Measurements from ENCODE around the gene ETNK2.
"Not testable (repeated sequence)": the region's sequence is repeated elsewhere in the genome, so short reads cannot be mapped to it uniquely, and the experiment has no call there.

The ETNK2 gene

GRCh38 chr1:204126386-204126785 is 25.5 kb downstream of the ETNK2 start:
- no peak for DNase-seq (ENCODE audit: low read depth in 2 of 2)

DNA sequence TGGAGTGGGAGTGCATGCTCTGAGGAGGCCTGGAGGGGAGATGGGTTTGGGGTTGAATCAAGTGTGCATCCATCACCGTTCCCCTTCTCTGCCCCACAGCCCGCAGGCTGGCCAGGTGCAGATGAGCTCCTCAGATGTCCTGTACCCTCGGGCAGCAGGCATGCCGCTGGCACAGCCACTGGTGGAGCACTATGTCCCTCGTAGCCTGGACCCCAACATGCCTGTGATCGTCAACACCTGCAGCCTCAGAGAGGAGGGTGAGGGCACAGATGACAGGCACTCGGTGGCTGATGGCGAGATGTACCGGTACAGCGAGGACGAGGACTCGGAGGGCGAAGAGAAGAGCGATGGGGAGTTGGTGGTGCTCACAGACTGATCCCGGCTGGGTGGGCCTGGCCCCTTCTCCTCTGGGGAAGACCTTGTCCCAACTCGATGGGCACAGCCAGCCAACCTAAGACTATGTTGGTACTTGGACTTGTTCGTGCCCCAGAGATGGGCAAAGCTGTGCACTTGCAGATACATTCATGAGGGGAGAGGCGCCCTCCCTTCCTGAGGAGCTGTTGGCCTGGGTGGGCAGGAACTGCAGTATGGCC is 26.0 kb downstream of the ETNK2 start:
- DNase-seq (ENCODE audit: low read depth in 2 of 2), result no peak

- DNase-seq (ENCODE audit: low read depth in 2 of 2), result no peak
These were observed 27.2 kb downstream of the ETNK2 start for GRCh38 chr1:204124639-204125038.

DNA sequence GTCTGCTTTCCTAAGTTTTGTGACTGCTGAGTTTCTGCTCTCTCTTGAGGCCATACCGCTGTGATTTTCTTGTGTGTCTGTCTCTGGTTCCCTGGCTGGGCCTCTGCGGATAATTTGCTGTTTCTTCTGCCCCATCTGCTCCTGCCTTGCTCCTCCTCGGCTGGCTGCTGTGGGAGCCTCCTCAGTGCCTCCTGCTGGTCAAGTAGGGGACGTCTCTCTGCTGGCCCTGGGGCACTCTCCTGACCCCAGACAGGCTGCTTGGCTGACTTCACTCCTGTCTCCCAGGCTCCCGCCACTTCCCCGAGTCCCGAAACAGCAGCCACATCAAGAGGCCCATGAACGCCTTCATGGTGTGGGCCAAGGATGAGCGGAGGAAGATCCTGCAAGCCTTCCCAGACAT is 28.5 kb downstream of the ETNK2 start:
- no peak for DNase-seq (ENCODE audit: low read depth in 2 of 2)

DNA sequence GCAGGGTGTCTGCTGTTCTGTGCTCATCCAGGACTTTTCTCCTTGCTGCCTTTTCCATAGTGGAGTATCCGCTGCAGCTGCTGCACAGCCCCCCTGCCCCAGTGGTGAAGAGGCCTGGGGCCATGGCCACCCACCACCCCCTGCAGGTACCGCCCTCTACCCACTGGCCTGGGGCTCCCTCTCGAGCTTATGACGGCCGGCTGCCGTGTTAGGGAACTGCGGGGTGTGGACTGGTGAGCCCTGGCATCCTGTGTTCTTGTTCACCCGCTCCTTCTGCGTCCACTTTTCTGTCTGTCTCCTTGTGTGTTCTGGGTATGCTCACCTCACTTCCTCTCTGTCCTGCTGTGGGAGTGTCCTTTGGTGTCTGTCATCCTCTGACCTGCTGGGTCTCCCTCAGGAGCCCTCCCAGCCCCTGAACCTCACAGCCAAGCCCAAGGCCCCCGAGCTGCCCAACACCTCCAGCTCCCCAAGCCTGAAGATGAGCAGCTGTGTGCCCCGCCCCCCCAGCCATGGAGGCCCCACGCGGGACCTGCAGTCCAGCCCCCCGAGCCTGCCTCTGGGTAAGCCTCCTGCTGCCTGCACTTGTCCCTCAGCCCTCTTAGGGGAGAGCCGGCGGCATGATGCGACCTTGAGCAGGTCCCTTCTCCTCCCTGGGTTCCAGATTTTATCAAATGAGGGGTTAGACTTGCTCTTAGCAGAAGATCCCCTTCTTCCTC is 29.8 kb downstream of the ETNK2 start:
- DNase-seq (ENCODE audit: low read depth in 2 of 2), result no peak

GRCh38 chr1:204116539-204116938 is 35.3 kb downstream of the ETNK2 start:
- no peak for DNase-seq (ENCODE audit: low read depth in 2 of 2)

GRCh38 chr1:204115116-204115515 is 36.7 kb downstream of the ETNK2 start:
- no peak for DNase-seq (ENCODE audit: low read depth in 2 of 2)

- no peak for DNase-seq (ENCODE audit: low read depth in 2 of 2)
These were observed 37.2 kb downstream of the ETNK2 start for GRCh38 chr1:204114606-204115005.

GRCh38 chr1:204113896-204114295 is 37.9 kb downstream of the ETNK2 start:
- DNase-seq (ENCODE audit: low read depth in 2 of 2), result no peak

- no peak for DNase-seq (ENCODE audit: low read depth in 2 of 2)
These were observed 38.7 kb downstream of the ETNK2 start for GRCh38 chr1:204112876-204113730.

DNA sequence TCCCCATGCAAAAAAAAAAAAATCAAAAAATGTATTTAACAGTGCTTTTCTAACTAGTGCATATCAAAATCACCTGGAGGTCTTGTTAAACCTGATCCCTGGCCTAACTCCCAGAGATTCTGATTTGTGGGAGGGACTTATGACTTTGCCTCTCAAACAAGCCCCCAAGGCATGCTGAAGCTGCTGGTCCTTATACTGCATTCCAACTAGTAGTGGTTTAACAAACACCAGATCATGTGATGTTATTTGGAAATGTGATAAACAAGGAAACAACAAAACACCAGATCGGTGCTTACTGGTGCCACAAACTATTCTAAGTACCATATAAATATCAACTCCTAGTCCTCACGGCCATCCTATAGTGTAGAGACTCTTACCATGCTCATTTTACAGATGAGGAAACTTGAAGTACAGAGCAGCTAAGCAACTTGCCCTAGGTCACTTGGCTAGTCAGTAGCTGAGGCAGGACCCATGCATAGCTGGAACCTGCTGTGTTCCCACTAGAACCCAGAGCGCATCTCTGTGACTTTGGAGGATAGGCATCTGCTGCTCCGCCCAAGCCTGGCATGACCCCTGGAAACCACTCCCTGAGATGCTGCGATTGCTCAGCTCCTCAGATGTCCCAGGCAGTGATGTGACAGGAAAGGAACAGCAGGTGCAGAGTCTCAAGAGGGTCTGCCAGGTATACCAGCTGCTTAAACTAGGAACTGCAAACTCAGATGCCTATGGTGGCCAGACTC is 40.8 kb downstream of the ETNK2 start:
- DNase-seq (ENCODE audit: low read depth in 2 of 2), result no peak

DNA sequence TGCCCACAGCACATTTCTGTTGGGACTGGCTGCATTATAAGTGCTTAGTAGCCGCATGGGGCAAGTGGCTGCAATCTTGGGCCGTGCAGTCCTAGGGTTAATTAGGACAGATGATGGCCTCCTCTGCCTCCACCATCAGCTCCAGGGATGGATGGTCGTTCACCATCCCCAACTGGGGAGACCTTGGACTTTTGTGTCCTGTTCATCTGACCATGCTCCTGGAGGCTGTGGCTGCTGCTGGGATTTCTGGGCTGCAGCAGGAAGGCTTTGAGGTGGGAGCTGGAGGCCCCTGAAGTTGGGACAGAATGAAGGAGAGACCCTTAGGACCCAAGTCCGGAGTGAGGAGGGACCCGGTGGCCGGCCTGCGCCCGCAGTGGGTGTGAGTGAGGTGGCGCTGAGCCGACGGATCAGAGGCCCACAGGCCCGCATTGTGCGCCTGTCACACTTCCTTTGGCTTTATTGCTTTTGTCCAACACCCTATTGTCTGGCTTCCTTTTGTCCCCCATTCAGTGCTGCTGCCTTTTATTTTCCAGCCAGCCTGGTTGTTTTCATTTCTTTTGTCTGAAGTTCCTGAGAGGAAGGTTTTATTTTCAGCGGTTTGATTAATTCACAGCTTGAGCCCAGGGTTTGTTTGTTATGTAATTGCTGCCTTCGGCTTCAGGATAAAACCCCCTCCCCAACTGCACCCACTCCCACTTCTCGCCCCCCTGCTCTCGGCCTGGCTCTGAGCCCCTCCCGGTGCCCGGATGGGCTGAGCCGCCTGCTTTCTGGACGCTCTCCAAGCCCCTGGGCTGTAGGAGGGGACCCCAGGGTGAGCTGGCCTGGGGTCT is 43.3 kb downstream of the ETNK2 start:
- no peak for DNase-seq (ENCODE audit: low read depth in 2 of 2)

- DNase-seq (ENCODE audit: low read depth in 2 of 2), result no peak
These were observed 44.0 kb downstream of the ETNK2 start for GRCh38 chr1:204107892-204108291.

DNA sequence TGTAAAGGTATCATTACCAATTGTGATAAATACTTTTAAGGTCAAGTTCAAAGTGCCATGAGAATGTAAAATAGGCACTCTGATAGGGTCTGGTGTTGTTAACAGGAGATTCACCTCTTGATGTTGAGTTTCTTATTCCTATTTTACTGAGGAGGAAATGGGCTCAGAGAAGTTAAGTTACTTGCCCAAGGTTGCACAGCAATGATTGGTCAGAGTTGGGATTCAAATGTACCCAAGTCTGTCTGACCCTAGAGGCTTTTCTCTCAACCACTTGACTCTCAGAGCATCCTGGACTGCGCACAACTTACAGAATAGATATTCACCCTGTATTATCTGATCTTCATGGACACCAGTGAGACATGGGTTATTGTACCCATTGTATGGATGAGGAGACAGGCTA is 45.0 kb downstream of the ETNK2 start:
- DNase-seq (ENCODE audit: low read depth in 2 of 2), result no peak

DNA sequence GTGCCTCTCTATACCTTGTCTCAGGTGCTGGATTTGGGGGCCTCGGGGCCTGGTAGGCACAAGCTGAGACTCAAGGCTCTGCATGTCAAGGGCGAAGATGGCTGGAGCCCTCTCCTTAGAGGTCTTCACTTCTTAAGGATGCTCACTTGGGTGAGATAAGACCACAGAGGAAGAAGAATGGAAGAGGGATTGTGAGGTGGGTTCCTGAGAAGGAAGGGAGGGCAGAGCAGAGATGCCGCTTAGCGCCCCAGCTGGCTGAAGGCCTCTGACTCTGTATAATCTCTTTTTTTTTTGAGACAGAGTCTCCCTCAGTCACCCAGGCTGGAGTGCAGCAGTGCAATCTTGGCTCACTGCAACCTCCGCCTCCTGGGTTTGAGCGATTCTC is 46.7 kb downstream of the ETNK2 start:
- DNase-seq (ENCODE audit: low read depth in 2 of 2), result no peak

GRCh38 chr1:204104331-204105130 is 47.3 kb downstream of the ETNK2 start:
- DNase-seq (ENCODE audit: low read depth in 2 of 2), result no peak

DNA sequence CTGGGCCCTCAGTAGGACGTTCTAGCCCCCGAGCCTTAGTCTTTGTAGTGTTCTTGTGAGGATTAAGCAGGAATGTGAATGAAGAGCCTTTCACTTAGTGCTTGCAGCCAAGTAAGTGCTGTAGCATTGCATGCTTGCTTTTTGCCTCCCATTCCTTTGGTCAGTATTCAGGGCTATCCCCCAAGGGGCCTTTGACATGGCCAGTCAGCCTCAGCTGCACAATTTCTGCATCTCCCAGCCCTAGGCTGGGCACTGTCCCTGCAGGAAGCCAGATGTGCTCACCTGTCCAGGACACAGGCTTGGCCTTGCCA is 48.5 kb downstream of the ETNK2 start:
- no peak for DNase-seq (ENCODE audit: low read depth in 2 of 2)

- no peak for DNase-seq (ENCODE audit: low read depth in 2 of 2)
These were observed 49.0 kb downstream of the ETNK2 start for GRCh38 chr1:204102739-204103430.

GRCh38 chr1:204102029-204102611 is 49.7 kb downstream of the ETNK2 start:
- no peak for DNase-seq (ENCODE audit: low read depth in 2 of 2)

DNA sequence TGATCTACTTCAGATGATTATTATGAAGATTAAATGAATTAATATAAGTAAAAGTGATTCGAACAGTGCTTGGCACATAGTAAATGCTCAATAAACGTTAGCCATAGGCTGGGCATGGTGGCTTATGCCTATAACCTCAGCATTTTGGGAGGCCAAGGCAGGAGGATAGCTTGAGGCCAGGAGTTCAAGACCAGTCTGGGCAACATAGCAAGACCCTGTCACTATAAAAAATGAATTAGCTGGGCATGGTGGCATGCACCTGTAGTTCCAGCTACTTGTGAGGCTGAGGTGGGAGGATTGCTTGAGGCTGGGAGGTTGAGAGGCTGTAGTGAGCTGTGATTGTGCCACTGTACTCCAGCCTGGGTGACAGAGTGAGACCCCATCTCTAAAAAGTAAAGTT is 52.1 kb downstream of the ETNK2 start:
- DNase-seq (ENCODE audit: low read depth in 2 of 2), result not testable (repeated sequence)

Data from activated CD8-positive, alpha-beta memory T cell treated with anti-CD3 and anti-CD28 coated beads for 4 hours (primary cell).